ENCODE data around the gene LMO1. TPM values are rescaled to one million over a fixed set of nuclear protein-coding genes. Genes with fewer than 3 reads are reported as not detected.

The LMO1 gene
- total RNA-seq, 2 experiments from 2014 or later: not detected

DNA sequence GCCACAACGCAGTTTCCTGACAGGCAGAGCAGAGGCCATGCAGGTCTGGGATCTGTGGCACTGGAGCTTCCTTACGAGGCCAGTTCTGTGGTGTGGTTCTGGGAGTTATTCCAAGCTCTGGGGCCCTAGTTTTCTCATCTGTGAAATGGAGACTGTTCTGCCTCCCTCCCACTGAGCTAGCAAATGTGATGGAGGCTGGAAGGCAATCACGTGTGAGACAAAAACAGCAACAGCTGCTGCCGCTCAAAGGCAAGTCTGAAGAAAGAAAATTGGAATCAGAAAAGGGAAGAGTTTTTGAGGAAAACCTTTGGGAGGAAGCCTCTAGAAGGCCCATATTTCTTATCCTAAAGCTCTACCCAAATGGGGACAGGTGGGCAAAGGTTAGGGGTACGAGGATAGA, 86.5 kb downstream of the LMO1 start:
- Mint-ChIP-seq H3K9me3 (no peaks in the 10 kb centered on the region), H3K36me3 (no peaks in the 10 kb centered on the region), H3K27me3 (peaks cover 34% of the 10 kb centered on the region), H3K27ac (no peak overlapping the region), H3K4me3 (no peak overlapping the region), H3K4me1 (no peaks in the 10 kb centered on the region)
- no peak for DNase-seq

Other genes starting within 250 kb of the LMO1 start
- gene TUB, start 182.7 kb downstream of the LMO1 start, total RNA-seq: under 1 TPM; 0.19 to 0.34 TPM
- 10 to 100 TPM in 1 of 2 experiments, 1 to 10 TPM in 1; 9.4 to 11.7 TPM for gene RIC3, start 94.9 kb downstream of the LMO1 start, total RNA-seq

Measured in activated naive CD8-positive, alpha-beta T cell treated with anti-CD3 and anti-CD28 coated beads for 36 hours (primary cell).